Stimulated activated naive CD8-positive, alpha-beta T cell treated with anti-CD3 and anti-CD28 coated beads, Interleukin-15, Interleukin-2, amounts not matched to agents 100 U/mL and 50 U/mL, for 24 hours (primary cell): ENCODE measurements around the gene MAPT.
A peak's percentile ranks its signal among the peaks of the same experiment; 100 is the strongest.

Experiments used
- ATAC-seq: fragments of 150-1000 bp; cut with Tn5 transposase; one replicate; pipeline ENCODE4 v1.10.0; 2021
- DNase-seq: peaks from one replicate; pipeline ENCODE4 v3.0.0; 2021

The MAPT gene

DNA sequence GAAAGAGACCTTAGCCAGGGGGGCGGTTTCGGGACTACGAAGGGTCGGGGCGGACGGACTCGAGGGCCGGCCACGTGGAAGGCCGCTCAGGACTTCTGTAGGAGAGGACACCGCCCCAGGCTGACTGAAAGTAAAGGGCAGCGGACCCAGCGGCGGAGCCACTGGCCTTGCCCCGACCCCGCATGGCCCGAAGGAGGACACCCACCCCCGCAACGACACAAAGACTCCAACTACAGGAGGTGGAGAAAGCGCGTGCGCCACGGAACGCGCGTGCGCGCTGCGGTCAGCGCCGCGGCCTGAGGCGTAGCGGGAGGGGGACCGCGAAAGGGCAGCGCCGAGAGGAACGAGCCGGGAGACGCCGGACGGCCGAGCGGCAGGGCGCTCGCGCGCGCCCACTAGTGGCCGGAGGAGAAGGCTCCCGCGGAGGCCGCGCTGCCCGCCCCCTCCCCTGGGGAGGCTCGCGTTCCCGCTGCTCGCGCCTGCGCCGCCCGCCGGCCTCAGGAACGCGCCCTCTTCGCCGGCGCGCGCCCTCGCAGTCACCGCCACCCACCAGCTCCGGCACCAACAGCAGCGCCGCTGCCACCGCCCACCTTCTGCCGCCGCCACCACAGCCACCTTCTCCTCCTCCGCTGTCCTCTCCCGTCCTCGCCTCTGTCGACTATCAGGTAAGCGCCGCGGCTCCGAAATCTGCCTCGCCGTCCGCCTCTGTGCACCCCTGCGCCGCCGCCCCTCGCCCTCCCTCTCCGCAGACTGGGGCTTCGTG is at the start of gene MAPT:
Gene MAPT (plus strand): TSS at position 533 of the 763 bp plus-strand sequence. CDS start 67,784 bp downstream, outside the sequence.
- peak; percentile 91 for ATAC-seq
- DNase-seq: peak; percentile 87

DNA sequence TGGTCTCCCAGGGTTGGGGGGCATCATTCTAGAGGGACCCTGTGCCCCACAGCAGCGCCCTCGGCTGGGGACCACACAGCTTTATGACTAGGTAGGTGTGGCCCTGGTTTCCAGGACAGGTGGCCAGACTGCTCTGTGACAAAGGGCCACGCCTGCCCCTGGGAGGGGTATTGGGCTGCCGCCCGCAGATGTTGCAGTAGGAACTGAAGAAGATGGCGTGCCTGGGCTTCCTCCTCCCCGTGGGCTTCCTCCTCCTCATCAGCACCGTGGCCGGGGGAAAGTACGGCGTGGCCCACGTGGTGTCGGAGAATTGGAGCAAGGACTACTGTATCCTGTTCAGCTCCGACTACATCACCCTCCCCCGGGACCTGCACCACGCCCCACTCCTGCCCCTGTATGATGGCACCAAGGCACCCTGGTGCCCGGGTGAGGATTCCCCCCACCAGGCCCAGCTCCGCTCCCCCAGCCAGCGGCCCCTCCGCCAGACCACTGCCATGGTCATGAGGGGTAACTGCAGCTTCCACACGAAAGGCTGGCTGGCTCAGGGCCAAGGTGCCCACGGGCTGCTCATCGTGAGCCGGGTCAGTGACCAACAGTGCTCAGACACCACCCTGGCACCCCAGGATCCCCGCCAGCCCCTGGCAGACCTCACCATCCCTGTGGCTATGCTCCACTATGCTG is 49.5 kb upstream of the MAPT start, which contains the start of gene SPPL2C:
Gene SPPL2C (plus strand): TSS at position 187 of the 681 bp plus-strand sequence. CDS start 26 bp downstream, at position 213.
- ATAC-seq (no peak), DNase-seq (no peak)

DNA sequence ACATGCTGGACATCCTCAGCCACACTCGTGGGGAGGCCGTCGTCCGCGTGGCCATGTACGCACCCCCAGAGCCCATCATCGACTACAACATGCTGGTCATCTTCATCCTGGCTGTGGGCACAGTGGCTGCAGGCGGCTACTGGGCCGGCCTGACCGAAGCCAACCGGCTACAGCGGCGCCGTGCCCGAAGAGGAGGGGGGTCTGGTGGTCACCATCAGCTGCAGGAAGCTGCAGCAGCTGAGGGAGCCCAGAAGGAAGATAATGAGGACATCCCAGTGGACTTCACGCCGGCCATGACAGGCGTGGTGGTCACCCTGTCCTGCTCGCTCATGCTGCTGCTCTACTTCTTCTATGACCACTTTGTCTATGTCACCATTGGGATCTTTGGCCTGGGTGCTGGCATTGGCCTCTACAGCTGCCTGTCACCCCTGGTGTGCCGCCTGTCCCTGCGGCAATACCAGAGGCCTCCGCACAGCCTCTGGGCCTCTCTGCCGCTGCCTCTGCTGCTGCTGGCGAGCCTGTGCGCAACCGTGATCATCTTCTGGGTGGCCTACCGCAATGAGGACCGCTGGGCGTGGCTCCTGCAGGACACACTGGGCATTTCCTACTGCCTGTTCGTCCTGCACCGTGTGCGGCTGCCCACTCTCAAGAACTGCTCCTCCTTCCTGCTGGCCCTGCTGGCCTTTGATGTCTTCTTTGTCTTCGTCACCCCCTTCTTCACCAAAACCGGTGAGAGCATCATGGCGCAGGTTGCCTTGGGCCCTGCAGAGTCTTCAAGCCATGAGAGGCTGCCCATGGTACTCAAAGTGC is 48.8 kb upstream of the MAPT start:
- DNase-seq (no peak), ATAC-seq (no peak)

DNA sequence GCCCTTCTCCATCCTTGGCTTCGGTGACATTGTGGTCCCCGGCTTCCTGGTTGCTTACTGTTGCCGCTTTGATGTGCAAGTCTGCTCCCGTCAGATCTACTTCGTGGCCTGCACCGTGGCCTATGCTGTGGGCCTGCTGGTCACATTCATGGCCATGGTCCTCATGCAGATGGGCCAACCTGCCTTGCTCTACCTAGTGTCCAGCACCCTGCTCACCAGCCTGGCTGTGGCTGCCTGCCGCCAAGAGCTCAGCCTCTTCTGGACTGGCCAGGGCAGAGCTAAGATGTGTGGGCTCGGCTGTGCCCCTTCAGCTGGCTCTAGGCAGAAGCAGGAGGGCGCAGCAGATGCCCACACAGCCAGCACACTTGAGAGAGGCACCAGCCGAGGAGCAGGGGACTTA is 48.1 kb upstream of the MAPT start:
- ATAC-seq: no peak
- DNase-seq: no peak

DNA sequence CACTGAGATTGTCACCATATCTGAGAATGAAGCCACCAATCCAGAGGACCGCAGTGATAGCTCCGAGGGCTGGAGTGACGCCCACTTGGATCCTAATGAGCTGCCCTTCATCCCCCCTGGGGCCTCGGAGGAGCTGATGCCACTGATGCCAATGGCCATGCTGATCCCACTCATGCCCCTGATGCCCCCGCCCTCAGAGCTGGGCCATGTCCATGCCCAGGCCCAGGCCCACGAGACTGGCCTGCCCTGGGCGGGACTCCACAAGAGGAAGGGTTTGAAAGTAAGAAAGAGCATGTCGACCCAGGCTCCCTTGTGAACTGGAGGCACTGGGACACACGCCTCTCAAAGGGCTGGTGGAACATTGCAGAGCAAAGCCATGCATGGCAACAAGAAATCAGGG is 47.7 kb upstream of the MAPT start:
- ATAC-seq (no peak), DNase-seq (no peak)

DNA sequence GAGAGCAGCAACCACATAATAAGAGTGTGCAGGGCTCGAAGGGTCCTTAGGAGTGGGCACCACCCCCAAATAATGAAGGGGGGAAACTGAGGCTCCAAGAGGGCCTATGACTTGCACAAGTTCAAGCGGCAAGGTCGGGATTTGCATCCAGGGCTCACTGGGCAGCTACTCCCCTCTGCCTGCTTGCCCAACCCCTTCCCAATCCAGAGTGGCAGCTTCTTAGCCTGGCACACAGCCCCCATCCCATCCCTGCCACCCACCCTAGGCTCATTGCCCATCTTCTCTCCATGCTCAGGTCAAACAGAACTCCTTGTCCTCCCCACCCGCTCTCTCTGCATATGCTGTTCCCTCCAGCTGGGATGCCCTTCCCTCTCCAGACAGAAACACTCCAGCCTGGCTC is 47.3 kb upstream of the MAPT start:
- DNase-seq (no peak), ATAC-seq (no peak)

DNA sequence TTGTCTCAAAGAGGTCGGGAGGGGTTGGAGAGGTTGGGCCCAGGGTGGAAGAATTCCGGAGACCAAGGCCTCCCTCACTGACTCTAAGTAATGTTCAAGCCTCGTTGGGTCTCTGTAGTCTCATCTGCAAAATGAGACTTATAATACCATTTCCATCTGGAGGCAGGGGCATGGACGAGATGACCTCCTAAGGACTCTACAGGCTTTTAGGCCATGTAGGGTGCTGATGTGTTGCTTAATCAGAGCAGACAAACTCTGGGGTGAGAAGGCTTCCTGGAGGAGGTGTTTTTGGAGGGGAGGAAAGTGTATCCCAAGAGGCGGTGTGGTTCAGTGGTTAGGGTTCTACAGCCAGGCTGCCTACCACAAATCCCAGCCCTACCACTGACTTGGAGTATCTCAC is 46.6 kb upstream of the MAPT start:
- ATAC-seq (no peak), DNase-seq (no peak)

DNA sequence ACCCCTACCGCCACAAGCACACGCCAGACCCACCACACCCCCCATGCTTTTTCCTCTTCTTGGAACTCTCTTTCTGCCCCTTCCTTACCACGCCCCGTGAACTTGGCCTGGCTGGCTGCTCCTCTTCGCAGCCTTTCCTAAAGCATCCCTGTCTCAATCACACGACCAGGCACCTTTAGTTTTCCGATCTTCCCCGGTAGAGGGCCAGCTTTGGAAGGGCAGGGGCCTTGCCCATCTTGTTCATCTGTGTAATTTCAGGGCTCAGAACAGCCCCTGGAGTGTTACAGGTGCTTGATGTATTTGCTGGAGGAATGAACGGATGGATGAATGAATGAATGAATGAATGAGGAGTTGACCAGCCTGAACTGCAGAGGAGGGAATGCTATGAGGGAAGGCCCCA is 45.9 kb upstream of the MAPT start:
- ATAC-seq: no peak
- DNase-seq: no peak

DNA sequence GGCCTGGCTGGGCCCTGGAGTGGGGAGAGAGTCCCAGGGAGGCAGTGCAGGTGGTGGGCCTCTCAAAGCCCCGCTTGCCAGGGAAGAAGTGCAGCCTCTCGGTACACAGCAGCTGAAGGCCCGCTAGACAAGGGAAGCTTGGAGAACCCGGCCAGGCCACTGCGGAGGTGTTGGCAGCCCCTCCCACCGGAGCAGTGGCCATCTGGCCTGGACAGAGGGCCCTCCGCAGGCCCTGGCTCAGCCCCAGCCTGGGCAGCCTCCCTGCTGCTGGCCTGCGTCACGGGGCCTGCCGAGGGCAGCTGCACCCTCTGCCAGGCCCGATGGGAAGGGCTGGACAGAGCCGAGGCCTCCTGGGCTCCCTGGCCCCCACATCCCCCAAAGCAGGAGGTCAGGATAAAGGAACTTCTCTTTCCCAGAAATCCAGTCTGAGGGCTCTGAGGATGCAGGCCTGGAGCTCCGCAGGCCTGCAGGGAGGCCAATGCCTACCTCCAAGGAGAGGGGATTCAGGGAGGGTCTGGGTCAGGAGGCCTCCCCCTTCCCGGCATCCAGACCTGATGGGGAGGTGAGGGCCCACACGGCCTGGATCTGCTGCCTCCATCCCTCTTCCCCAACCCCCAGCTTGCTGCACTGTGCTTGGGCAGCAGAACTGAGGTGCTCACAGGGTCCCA is 45.4 kb upstream of the MAPT start:
- DNase-seq: no peak
- no peak for ATAC-seq

DNA sequence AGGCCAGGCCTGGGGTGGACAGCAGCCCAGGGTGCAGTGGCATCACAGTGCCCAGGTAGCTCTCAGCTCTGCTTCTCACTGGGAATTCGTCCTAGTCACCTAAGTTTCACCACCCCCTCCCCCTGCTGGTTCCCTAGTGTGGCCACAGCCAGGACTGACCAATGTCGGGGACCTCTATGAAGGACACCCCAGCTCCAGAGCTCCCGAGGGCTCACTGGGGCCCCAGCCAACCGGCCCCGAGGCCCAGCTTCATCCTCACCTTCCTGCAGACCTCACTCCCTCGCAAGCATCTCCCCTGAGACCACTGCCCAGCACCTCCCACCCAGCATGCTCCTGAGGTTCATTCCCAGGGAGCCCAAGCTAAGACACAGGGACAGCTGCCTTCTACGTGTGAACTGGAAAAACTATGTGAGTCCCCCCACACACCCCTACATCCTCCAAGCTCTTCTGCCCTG is 44.8 kb upstream of the MAPT start:
- DNase-seq: no peak
- no peak for ATAC-seq

DNA sequence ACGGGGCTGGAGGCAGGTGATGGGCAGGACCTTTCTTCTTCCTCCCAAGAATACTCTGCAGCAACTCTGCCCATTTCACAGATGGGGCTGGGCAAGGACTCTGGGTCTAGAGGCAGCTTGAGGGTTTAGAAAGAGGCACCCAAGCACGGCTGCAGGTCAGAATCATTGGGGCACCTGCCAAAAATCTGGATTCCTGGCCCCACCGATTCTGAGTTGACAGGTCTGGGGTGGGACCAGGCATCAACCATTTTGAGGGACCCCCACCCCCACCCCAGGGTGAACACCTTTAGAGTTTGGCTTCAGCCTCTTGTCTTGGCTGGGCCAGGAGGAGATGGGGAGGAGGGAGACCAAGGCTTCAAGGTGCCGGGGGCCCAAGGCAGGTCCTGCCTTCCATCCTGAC is 44.3 kb upstream of the MAPT start:
- no peak for DNase-seq

DNA sequence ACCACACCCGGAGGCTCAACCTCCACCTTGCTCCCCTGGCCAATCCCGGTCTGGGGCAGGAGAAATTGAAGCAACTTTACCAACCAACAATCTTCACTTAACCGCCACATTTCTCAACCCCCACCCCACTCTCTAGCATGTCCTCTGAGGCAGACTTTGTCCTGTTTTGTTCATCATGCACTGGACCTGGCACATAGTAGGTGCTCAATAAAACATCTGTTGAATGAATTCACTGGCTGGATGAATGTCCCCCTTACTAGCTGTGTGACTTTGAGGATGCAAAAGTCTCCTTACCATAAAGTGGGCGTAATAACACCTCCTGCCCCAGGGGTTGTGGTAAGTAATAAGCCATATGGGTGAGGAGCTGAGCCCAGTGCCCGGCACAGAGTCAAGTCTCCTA is 43.9 kb upstream of the MAPT start:
- no peak for ATAC-seq
- no peak for DNase-seq

More for the DNA sequence above, 44.3 kb upstream of the MAPT start:
- ATAC-seq: no peak

DNA sequence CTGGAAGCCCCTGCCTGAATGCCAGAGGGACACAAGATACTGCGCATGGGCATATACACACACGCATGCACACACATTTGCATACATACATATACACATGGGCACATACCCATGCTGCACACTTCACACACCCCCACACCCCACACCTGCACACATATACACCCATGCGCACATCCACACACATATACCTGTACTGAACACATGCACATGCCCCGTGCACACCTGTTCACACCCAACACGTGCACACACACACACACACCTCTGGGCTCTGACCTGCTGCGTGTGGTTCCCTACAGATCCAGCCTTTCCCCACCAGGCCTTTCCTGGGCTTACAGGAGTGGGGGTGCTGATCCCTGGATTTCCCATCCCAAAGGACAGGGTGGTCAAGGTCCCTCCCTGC is 43.3 kb upstream of the MAPT start:
- DNase-seq: no peak
- peak; percentile 19 for ATAC-seq

DNA sequence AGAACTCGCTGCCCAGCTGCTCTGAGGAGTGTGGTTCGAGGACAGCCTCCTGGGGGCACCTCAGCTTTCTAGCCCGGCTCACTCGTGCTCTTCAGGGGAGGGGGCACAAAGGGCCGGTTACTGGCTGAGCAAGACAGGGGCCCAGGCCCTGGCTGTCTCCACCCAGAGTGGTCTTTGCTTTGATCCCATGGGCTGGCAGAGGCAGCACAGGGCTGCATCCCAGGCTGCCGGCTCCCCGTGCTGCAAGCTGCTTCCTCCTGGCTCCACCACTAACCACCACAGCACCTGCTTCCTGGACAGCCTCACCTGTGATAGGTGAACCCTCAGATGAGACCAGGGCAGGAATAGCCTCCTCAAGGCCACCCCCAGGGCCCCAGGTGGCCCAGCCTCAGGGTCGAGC is 42.9 kb upstream of the MAPT start:
- ATAC-seq (no peak), DNase-seq (no peak)

DNA sequence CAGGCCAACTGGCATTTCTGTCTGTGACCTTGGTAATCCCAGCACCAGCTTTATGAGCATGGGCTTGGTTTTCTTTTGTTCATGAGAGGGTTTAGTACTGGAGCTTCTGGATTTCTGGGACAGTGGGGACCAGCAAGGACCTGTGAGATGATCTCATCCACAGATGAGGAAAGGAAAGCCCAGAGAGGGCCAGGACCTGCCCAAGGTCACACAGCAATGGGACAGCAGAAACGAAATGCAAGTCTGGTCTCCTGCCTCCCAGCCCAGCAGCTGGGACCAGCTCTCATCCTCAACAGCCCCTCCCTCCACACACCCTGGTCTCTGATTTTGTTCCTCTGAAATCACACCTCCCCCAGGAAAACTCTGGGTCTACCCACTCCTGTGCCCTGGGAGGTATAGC is 42.5 kb upstream of the MAPT start:
- no peak for ATAC-seq

DNA sequence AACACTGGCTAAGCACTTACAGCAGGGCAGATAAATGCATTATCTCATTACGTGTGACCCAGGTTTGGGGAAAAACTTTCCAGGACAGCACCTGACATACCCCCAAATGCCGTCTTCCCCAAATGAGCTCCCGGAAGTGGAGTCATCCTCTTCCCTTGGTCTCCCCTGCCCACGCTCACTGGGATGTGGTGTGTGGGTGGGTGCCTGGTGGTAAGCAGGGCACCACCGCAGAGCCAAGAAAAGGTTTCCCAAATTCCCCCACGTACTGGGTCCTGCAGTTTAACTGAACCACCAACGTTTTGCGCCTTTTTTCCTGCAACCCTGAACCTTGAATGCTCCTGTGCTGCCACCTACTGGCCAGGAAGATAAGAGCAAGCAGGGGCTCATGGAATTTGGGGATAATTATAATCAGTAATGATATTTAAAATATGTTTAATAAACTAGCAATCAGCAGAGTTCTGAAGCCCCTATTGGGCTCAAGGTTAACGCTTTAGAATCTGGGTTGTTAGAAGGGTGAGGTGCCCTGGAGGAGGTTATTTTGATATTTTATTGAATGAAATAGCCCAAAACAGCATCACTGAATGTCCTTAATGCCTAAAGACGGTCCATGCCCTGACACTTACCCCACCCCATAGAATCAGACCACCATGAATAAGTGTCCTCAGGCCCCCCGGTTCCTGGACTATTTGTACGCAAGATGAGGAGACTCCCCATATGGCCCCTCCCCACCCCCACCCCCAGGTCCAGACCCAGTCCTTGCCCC is 41.6 kb upstream of the MAPT start:
- DNase-seq (peak; percentile 74), ATAC-seq (peak; percentile 39)

More for the DNA sequence above, 42.5 kb upstream of the MAPT start:
- DNase-seq: no peak

DNA sequence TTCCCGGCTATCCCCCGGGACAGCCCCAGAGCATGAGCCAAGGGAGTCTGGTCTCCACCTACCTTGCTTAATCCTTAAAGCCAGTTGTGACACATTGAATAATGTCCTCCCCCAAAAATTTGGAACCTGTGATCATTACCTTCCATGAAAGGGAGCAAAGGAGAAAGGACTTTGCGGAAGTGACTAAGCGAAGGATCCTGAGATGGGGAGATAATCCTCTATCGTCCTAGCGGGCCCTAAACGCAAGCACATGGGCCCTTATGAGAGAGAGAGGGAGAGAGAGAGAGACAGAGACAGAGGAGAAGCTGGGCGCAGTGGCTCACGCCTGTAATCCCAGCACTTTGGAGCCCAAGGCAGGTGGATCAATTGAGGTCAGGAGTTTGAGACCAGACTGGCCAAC is 40.1 kb upstream of the MAPT start:
- DNase-seq: no peak
- no peak for ATAC-seq

DNA sequence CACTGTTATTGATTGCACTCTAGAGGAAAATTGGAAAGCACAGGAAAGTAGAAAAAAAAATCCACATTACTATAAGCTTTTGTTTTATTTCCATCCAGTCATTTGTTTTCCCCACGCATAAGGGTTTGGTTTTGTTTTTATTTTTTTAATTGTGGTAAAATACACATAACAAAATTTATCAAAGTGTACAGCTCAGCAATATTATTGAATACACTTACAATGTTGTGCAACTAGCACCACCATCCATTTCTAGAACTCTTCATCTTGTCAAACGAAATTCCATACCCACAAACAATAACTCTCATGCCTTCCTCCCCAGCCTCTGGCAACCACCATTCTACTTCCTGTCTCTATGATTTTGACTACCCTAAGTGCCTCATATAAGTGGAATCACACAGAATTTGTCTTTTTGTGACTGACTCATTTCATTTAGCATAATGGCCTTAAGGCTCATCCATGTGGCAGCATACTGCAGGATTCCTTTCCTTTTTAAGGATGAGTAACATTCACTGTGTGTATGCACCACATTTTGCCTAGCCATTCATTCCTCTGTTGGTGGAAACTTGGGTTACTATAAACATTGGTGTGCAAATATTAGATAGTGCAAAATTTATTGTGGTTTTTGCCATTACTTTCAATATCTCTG is 38.5 kb upstream of the MAPT start:
- DNase-seq (no peak), ATAC-seq (no peak)

DNA sequence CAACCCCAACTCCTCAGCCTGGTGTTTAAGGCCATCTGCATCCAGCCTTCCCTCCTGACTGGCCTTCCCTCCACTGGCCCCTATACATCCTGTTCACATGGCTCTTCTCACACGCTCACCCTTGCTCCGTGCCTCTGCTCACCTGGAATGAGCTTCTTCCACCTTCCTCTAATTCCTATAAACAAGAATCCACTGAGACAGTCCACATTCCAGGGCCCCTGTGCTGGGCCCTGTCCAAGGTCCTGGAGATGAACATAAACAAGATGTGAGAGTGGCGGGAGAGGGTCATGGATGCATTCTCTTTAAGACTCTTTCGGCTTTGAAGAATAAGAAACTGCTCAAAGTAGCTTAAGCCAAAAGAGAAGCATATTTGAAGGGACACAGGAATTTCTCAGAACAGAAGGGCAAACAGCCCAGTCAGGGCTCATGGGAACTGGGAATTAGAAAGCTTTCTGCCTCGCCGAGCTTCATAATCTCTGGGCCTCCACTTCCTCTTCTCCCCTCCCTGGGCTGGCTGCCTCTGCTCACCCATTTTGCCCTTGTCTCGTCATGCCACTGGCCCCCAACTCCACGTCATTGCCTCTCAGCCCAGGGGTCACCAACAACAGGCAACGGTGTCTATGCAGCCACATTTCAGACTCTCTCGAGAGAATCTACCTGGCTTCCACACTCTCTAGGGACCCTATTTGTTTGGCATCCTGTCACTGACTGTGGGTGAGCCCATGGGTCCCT is 36.2 kb upstream of the MAPT start:
- no peak for ATAC-seq
- no peak for DNase-seq

DNA sequence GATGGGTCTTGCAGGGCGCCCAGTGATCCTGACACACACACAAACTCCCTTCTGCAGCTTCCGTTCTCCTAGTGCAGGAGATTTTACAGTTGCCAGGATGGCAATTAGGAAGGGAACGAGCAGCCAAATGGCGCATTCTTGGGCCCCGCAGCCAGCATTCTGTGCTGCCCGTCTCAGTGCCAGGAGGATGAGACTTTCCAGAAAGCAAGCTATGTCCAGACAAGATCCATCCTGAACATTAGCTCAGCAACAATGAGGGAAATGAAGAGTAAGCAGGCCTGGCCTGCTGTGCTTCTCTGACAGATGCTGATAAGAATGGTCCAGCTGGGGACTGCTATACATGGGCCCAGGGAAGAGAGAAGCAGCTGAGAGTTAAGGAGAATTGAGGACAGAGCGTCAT is 33.2 kb upstream of the MAPT start:
- no peak for DNase-seq
- no peak for ATAC-seq
